GM19099 (cell line): Measurements from ENCODE around the gene SLC35F3.

Source experiments
- POLR2A ChIP-seq: IDR thresholded peaks from 3 replicates; pipeline ENCODE4 v1.6.1; 2011; ENCODE audit warnings: low read depth; ENCODE audit not compliant: insufficient read length; ENCODE audit errors: extremely low read depth

SLC35F3 gene

GRCh38 chr1:233939451-233939850 lies 35.0 kb downstream of the SLC35F3 start:
- TF ChIP-seq POLR2A, result no peak

- TF ChIP-seq POLR2A, result no peak
Measured at GRCh38 chr1:233940908-233941307, 36.4 kb downstream of the SLC35F3 start.

GRCh38 chr1:233944601-233945000 lies 40.1 kb downstream of the SLC35F3 start:
- no peak for TF ChIP-seq POLR2A

GRCh38 chr1:233945573-233945972 lies 41.1 kb downstream of the SLC35F3 start:
- no peak for TF ChIP-seq POLR2A

GRCh38 chr1:233945979-233946378 lies 41.5 kb downstream of the SLC35F3 start:
- no peak for TF ChIP-seq POLR2A

GRCh38 chr1:233946724-233947123 lies 42.2 kb downstream of the SLC35F3 start:
- TF ChIP-seq POLR2A, result no peak

GRCh38 chr1:233951804-233952203 lies 47.3 kb downstream of the SLC35F3 start:
- TF ChIP-seq POLR2A, result no peak

GRCh38 chr1:233957691-233958090 lies 53.2 kb downstream of the SLC35F3 start:
- no peak for TF ChIP-seq POLR2A

GRCh38 chr1:233959102-233959501 lies 54.6 kb downstream of the SLC35F3 start:
- no peak for TF ChIP-seq POLR2A

GRCh38 chr1:233959971-233960370 lies 55.5 kb downstream of the SLC35F3 start:
- TF ChIP-seq POLR2A, result no peak

GRCh38 chr1:233960386-233960785 lies 55.9 kb downstream of the SLC35F3 start:
- TF ChIP-seq POLR2A, result no peak

- TF ChIP-seq POLR2A, result no peak
Measured at GRCh38 chr1:233962878-233963277, 58.4 kb downstream of the SLC35F3 start.

- no peak for TF ChIP-seq POLR2A
Measured at GRCh38 chr1:233965856-233966255, 61.4 kb downstream of the SLC35F3 start.

GRCh38 chr1:233971753-233972152 lies 67.3 kb downstream of the SLC35F3 start:
- TF ChIP-seq POLR2A, result no peak

GRCh38 chr1:233972563-233972950 lies 68.1 kb downstream of the SLC35F3 start:
- TF ChIP-seq POLR2A, result no peak

- TF ChIP-seq POLR2A, result no peak
Measured at GRCh38 chr1:233972951-233973635, 68.6 kb downstream of the SLC35F3 start.

- TF ChIP-seq POLR2A, result no peak
Measured at GRCh38 chr1:233975486-233975885, 71.0 kb downstream of the SLC35F3 start.
